ENCODE data around the gene TRNAU1AP. TPM values are rescaled to one million over a fixed set of nuclear protein-coding genes. Genes with fewer than 3 reads are reported as not detected.
"Not testable (repeated sequence)": the region's sequence is repeated elsewhere in the genome, so short reads cannot be mapped to it uniquely, and the experiment has no call there.

TRNAU1AP gene
- total and polyA plus RNA-seq, 7 donors, result 14.1 to 36.5 (median 26.8) TPM

DNA sequence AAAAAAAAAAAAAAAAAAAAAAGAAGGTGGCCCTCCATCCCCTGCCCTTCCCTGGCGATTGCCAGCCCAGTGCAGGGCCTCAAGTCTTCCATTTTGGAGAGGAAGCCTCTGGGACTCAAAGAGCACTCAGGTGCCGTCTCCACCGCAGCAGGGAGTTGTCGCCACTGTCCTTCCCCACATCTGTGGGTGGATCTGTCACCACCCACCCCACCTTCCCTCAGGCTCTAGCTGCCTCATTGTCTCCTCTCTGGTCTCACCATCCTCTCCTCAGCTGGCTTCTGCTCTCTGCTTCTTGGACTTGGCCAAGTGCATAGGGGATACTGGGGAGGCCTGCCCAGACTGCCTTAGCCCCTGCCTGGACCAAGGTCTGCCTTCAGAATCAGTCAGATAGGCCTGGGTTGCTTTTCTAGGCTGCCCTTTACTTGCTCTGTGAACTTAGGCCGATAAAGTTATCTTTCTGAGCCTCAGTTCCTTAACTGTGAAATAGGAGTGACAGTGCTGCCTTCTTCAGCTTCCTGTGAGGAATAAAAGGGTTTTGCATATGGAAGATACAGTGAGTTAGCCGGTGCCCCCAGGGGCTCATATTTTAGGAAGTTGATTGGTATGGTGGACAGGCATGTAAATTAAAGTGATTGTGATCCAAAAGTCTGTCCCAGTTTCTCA is 31.3 kb upstream of the TRNAU1AP start:
- Histone ChIP-seq H3K4me1 (peaks cover 0 to 17% (median 15%) of the 10 kb centered on the region in 4 donors), H3K27ac (no peak overlapping the region), H3K27me3 (no peaks in the 10 kb centered on the region), H3K4me3 (no peak overlapping the region), H3K9me3 (no peaks in the 10 kb centered on the region), H3K36me3 (no peaks in the 10 kb centered on the region)
- DNase-seq, result no peak
- intact Hi-C loops (cut with DNase I), result no loop called here
- 89 to 93% methylated on average over 6 of the region's 6 CpGs for WGBS, 2 donors
- no peak for TF ChIP-seq POLR2A (IDR thresholded peaks at IDR 0.05)
- no peak for TF ChIP-seq EP300 (IDR thresholded peaks at IDR 0.05)
- TF ChIP-seq POLR2AphosphoS5 (IDR thresholded peaks at IDR 0.05), result no peak
- TF ChIP-seq, protein P1, sequence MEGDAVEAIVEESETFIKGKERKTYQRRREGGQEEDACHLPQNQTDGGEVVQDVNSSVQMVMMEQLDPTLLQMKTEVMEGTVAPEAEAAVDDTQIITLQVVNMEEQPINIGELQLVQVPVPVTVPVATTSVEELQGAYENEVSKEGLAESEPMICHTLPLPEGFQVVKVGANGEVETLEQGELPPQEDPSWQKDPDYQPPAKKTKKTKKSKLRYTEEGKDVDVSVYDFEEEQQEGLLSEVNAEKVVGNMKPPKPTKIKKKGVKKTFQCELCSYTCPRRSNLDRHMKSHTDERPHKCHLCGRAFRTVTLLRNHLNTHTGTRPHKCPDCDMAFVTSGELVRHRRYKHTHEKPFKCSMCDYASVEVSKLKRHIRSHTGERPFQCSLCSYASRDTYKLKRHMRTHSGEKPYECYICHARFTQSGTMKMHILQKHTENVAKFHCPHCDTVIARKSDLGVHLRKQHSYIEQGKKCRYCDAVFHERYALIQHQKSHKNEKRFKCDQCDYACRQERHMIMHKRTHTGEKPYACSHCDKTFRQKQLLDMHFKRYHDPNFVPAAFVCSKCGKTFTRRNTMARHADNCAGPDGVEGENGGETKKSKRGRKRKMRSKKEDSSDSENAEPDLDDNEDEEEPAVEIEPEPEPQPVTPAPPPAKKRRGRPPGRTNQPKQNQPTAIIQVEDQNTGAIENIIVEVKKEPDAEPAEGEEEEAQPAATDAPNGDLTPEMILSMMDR (IDR thresholded peaks at IDR 0.05), result no peak

DNA sequence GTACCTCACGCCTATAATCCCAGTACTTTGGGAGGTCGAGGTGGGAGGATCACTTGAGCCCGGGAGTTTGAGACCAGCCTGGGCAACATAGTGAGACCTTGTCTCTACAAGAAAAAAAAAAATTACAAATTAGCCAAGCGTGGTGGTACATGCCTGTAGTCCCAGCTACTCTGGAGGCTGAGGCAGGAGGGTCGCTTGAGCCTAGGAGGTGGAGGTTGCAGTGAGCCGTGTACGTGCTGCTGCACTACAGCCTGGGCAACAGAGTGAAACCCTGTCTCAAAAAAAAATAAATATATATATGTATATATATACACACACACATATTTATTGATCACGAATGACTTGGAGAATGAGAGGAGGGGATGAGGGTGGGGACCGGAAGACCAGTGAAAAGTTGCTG is 30.3 kb upstream of the TRNAU1AP start:
- DNase-seq; H3K9me3 ChIP-seq; H3K4me3 ChIP-seq; H3K36me3 ChIP-seq; H3K27ac ChIP-seq; H3K27me3 ChIP-seq; intact Hi-C loops (cut with DNase I): not testable (repeated sequence)
- 95% methylated on average over 9 of the region's 9 CpGs for WGBS, 2 donors
- peaks cover 0 to 14% (median 12%) of the 10 kb centered on the region in 4 donors for H3K4me1 ChIP-seq

DNA sequence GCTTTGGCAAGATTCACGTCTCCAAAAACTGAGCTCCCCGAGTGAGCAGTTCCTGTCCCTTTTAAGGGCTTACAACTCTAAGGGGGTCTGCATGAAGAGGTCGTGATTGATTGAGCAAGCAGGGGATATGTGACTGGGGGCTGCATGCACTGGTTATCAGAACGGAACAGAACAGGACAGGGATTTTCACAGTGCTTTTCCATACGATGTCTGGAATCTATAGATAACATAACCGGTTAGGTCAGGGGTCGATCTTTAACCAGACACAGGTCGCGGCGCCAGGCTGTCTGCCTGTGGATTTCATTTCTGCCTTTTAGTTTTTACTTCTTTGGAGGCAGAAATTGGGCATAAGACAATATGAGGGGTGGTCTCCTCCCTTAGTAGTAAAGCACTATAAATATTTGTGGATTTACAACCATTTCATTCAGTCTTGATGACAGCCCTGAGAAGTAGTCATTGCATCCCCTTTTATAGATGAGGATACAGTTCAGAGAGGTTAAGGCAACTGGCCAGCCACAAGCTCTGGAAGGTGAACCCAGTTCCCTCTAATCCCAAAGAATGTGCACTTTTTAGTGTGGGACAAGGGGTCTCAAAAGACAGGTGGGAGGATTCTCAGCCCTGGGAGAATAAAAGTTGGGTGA is 27.8 kb upstream of the TRNAU1AP start:
- H3K4me3 ChIP-seq; H3K9me3 ChIP-seq; H3K36me3 ChIP-seq; DNase-seq; H3K4me1 ChIP-seq; intact Hi-C loops (cut with DNase I); H3K27ac ChIP-seq; H3K27me3 ChIP-seq: not testable (repeated sequence)
- WGBS, 2 donors, result 82 to 84% methylated on average over 10 of the region's 10 CpGs

DNA sequence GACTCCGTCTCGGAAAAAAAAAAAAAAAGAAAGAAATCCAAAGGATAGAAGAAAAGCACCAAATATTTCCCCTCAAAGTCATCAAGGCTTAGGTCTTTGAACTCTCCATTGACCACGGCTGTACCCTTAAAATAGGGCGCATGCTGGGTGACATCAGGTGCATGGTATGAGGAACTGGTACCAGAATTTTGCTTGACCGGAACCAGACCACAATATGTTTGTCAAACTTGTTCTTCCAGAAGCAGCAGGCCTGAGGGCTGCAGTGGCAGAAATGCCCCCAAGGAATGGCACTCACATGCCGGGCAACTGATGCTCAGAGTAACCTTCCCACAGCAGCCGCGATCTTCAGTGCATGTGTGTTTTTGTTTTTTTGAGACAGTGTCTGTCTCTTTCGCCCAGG is 26.0 kb upstream of the TRNAU1AP start:
- no peak for TF ChIP-seq POLR2A (IDR thresholded peaks at IDR 0.05)
- TF ChIP-seq, protein P1 (IDR thresholded peaks at IDR 0.05), result no peak
- TF ChIP-seq EP300 (IDR thresholded peaks at IDR 0.05), result no peak
- Histone ChIP-seq H3K36me3 (peaks cover 0 to 5% (median under 1%) of the 10 kb centered on the region in 4 donors), H3K27ac (no peak overlapping the region), H3K27me3 (no peaks in the 10 kb centered on the region), H3K4me1 (no peaks in the 10 kb centered on the region), H3K9me3 (no peaks in the 10 kb centered on the region), H3K4me3 (no peak overlapping the region)
- intact Hi-C loops (cut with DNase I), result no loop called here
- DNase-seq, result no peak
- WGBS, 2 donors, result 93% methylated on average over 9 of the region's 9 CpGs

DNA sequence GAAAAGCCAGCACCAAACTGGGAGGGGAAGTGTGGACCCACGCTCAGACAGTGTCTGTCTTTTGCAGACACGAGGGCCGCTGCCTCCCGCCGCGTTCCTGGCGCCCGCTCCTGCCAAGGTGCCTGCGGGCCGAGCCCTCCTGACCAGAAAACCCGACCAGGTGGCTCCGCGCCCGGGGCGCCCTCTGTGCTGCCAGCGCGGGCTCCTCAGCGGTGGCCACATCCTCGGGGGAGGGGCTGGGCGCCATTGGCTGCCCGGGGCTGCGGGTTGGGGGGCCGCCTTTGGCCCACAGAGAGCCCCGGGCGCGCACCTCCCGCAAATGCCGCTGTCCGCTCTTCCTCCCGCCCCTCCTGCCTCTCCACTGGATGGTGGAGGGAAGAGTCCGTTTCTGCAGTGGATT is 22.4 kb upstream of the TRNAU1AP start:
- no peak for TF ChIP-seq POLR2AphosphoS5 (IDR thresholded peaks at IDR 0.05)
- no peak for TF ChIP-seq POLR2A (IDR thresholded peaks at IDR 0.05)
- TF ChIP-seq EP300 (IDR thresholded peaks at IDR 0.05), result no peak
- TF ChIP-seq, protein P1 (IDR thresholded peaks at IDR 0.05), result no peak
- intact Hi-C loops (cut with DNase I), result no loop called here
- H3K27me3 ChIP-seq, result no peaks in the 10 kb centered on the region
- no peak for DNase-seq
- peaks cover 0 to 15% (median 8%) of the 10 kb centered on the region in 4 donors for H3K36me3 ChIP-seq
- no peak overlapping the region for H3K4me3 ChIP-seq
- WGBS, 2 donors, result 98% methylated on average over 31 of the region's 31 CpGs
- H3K9me3 ChIP-seq, result no peaks in the 10 kb centered on the region
- H3K27ac ChIP-seq, result no peak overlapping the region
- no peaks in the 10 kb centered on the region for H3K4me1 ChIP-seq

DNA sequence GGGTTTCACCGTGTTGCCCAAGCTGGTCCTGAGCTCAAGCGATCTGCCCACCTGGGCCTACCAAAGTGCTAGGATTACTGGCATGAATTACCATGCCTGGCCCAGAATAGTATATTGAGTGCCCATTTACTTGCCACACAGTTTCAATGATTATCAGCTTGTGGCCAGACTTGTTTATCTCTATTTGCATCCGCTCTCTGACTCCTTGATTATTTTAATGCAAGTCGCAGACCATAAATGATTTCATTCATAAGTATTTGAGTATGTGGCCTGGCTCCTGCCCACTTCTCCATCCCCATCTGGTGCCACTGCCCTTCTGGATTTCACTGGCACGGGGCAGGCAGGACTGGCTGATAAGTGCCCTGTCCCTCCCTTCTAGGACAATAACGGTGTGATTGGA is 18.2 kb upstream of the TRNAU1AP start:
- 94 to 97% methylated on average over 6 of the region's 6 CpGs for WGBS, 2 donors
- intact Hi-C loops (cut with DNase I), result no loop called here
- no peak for TF ChIP-seq EP300 (IDR thresholded peaks at IDR 0.05)
- no peak for TF ChIP-seq POLR2AphosphoS5 (IDR thresholded peaks at IDR 0.05)
- TF ChIP-seq, protein P1 (IDR thresholded peaks at IDR 0.05), result no peak
- no peak for TF ChIP-seq POLR2A (IDR thresholded peaks at IDR 0.05)
- Histone ChIP-seq H3K36me3 (peaks cover 0 to 25% (median 14%) of the 10 kb centered on the region in 4 donors), H3K27ac (no peak overlapping the region), H3K27me3 (no peaks in the 10 kb centered on the region), H3K4me1 (no peaks in the 10 kb centered on the region), H3K9me3 (no peaks in the 10 kb centered on the region), H3K4me3 (no peak overlapping the region)
- no peak for DNase-seq
